K562 (cell line): ENCODE results near the gene DTNB. TPM values are rescaled to one million over a fixed set of nuclear protein-coding genes. Genes with fewer than 3 reads are reported as not detected.

ENCODE experiments used
- ATAC-seq: fragments of 200-7000 bp; cut with Tn5 transposase; 3 replicates; pipeline ENCODE4 v1.9.1; 2020; ENCODE audit warnings: moderate library complexity
- BruUV-seq: library from RNA; stranded (reverse); fragments of 400-500 nt; replicated peaks from 2 replicates; lab custom pipeline; 2021; lab: Mats Ljungman, UMichigan
- CTCF ChIA-PET: fragments of 300-600 bp; formaldehyde crosslinking; extraction: SDS; loops from one replicate; lab custom pipeline; 2021; ENCODE audit warnings: low intra/inter-chr PET ratio; lab: Yijun Ruan, JAX
- POLR2A ChIA-PET: fragments of 300-600, 350-650 bp; sonication (Branson Sonifier 250); formaldehyde crosslinking; extraction: SDS; loops from one replicate; lab custom pipeline; 2021; ENCODE audit warnings: antibody characterized with exemption, inconsistent platforms; lab: Yijun Ruan, JAX
- DNase-seq, 4 experiments: peaks; one replicate each; pipeline versions ENCODE4 v3.0.0 to v3.0.0-alpha.2; 2011 to 2018; ENCODE audit warnings: low spot score in 3 of 4, mixed read lengths in 3 of 4; ENCODE audit errors: extremely low read depth in 1 of 4
- FAIRE-seq: peaks from 2 replicates; lab custom pipeline; 2011; peaks lifted over from hg19 to GRCh38; lab: Jason Lieb, UNC
- H2AFZ ChIP-seq: 2 replicates; pipeline ENCODE4 v1.6.0; 2011; ENCODE audit warnings: low read depth, low read length, control low read depth, inconsistent platforms
- H3K27ac ChIP-seq: fragments of 200-600 bp; 3 replicates; pipeline ENCODE4 v1.8.0; 2011; ENCODE audit warnings: low read depth, mild to moderate bottlenecking, control low read depth, inconsistent platforms, low read length, moderate library complexity, mixed read lengths; ENCODE audit errors: extremely low read depth
- H3K27me3 ChIP-seq, 2 experiments: fragments of 300-600 bp in 1 of 2; 2 replicates in 1 of 2; 3 replicates in 1 of 2; pipeline versions ENCODE4 v1.6.0 to v1.8.0; 2011; ENCODE audit warnings: inconsistent platforms in 2 of 2, low read length in 2 of 2, mild to moderate bottlenecking in 1 of 2, mixed read lengths in 1 of 2, moderate library complexity in 1 of 2; ENCODE audit not compliant: control insufficient read depth in 2 of 2, insufficient read depth in 2 of 2
- H3K36me3 ChIP-seq: fragments of 300-600 bp; 3 replicates; pipeline ENCODE4 v1.8.0; 2011; ENCODE audit warnings: mild to moderate bottlenecking, low read length, inconsistent platforms; ENCODE audit not compliant: control insufficient read depth, insufficient read depth
- H3K4me1 ChIP-seq, 2 experiments: fragments of 200-600 bp in 1 of 2; replicated peaks in 1 of 2; 2 replicates in 1 of 2; 3 replicates in 1 of 2; pipeline versions ENCODE4 v1.5.1 to v1.8.0; 2011; ENCODE audit warnings: inconsistent platforms in 2 of 2, low read length in 2 of 2, mild to moderate bottlenecking in 1 of 2, mixed read lengths in 1 of 2, moderate library complexity in 1 of 2; ENCODE audit not compliant: control insufficient read depth in 2 of 2, insufficient read depth in 2 of 2
- H3K4me2 ChIP-seq: 2 replicates; pipeline ENCODE4 v1.6.1; 2011; ENCODE audit warnings: low read length, control low read depth, inconsistent platforms, mixed read lengths; ENCODE audit not compliant: insufficient read depth
- H3K4me3 ChIP-seq: fragments of 200-600 bp; sonication (generic), shearing (Covaris generic); 2 replicates; pipeline ENCODE4 v1.5.1; 2016; ENCODE audit warnings: control low read depth, inconsistent platforms
- H3K79me2 ChIP-seq: fragments of 200-600 bp; 3 replicates; pipeline ENCODE4 v1.8.0; 2011; ENCODE audit warnings: low read length, inconsistent platforms; ENCODE audit not compliant: control insufficient read depth, insufficient read depth
- H3K9ac ChIP-seq, 2 experiments: 2 replicates each; pipeline versions ENCODE4 v1.6.0 to v1.6.1; 2011; ENCODE audit warnings: low read depth in 2 of 2, low read length in 2 of 2, control low read depth in 1 of 2, inconsistent platforms in 1 of 2, mild to moderate bottlenecking in 1 of 2, mixed read lengths in 1 of 2; ENCODE audit not compliant: insufficient read depth in 1 of 2
- H3K9me1 ChIP-seq: one replicate; pipeline ENCODE4 v1.6.0; 2011; ENCODE audit warnings: inconsistent platforms, mild to moderate bottlenecking, low read length, moderate library complexity; ENCODE audit not compliant: control insufficient read depth, insufficient read depth
- H3K9me3 ChIP-seq: replicated peaks from 2 replicates; pipeline ENCODE4 v1.5.1; 2011; ENCODE audit warnings: low read depth, low read length, inconsistent platforms; ENCODE audit not compliant: control insufficient read depth, insufficient read depth
- H4K20me1 ChIP-seq: replicated peaks from 2 replicates; pipeline ENCODE4 v1.6.1; 2011; ENCODE audit warnings: low read length, inconsistent platforms, mixed read lengths; ENCODE audit not compliant: control insufficient read depth, insufficient read depth
- ARID1B ChIP-seq: fragments of 450-650 bp; IDR thresholded peaks from 2 replicates; pipeline ENCODE4 v1.6.1; 2016; ENCODE audit warnings: antibody characterized with exemption, mild to moderate bottlenecking, inconsistent platforms
- GTF3C2 ChIP-seq: IDR thresholded peaks from 3 replicates; pipeline ENCODE4 v1.6.1; 2011; ENCODE audit warnings: borderline replicate concordance, mild to moderate bottlenecking, moderate library complexity; ENCODE audit not compliant: insufficient read length; ENCODE audit errors: extremely low read depth
- MAFG ChIP-seq: fragments of 450-650 bp; conservative IDR thresholded peaks from 2 replicates; pipeline ENCODE4 v1.6.1; 2016; ENCODE audit warnings: missing genetic modification characterization, missing compliant biosample characterization
- NFE2 ChIP-seq: IDR thresholded peaks from 2 replicates; pipeline ENCODE4 v1.6.1; 2014; ENCODE audit warnings: antibody characterized with exemption, low read depth
- ZNF316 ChIP-seq: fragments of 450-650 bp; IDR thresholded peaks from 2 replicates; pipeline ENCODE4 v1.6.1; 2016
- WGBS: fragments of 100-300 bp; shearing (Covaris generic); methylation state at CpG from one replicate; pipeline ENCODE4 v1.1.6; 2016; ENCODE audit warnings: low coverage, mixed read lengths; ENCODE audit not compliant: insufficient coverage; ENCODE audit errors: missing lambda C conversion rate; 5-methylcytosine and 5-hydroxymethylcytosine counted together
- in situ Hi-C: fragments of 300-500 bp; cut with MboI; formaldehyde crosslinking; loops from 4 replicates; pipeline ENCODE4 v1.15.0; 2018; ENCODE audit warnings: inconsistent platforms, mixed read lengths
- intact Hi-C: fragments of 100-400 bp; cut with micrococcal nuclease; formaldehyde crosslinking; loops from 2 replicates; pipeline ENCODE4 v1.14.2; 2022
- polyA plus RNA-seq, 8 experiments: library from polyadenylated mRNA; depleted of rRNA in 4 of 8; stranded (reverse) in 5 of 8; unstranded in 3 of 8; fragments of >200 nt; fragmentation: Nextera tagmentation in 2 of 8; fragmentation: Illumina TruSeq in 1 of 8; extraction: Ambion mirVana in 2 of 8; extraction: Trizol in 1 of 8; gene quantifications; 2 replicates each; pipeline versions ENCODE4 v1.2.1 to v1.2.3, GENCODE V29; 2011 to 2014; ENCODE audit warnings: inconsistent platforms in 1 of 8, missing spikeins in 1 of 8
- total RNA-seq, 7 experiments: library from RNA; depleted of rRNA in 6 of 7; stranded (reverse); fragments of >200 nt in 6 of 7; fragmentation: Illumina TruSeq in 2 of 7; extraction: Trizol in 2 of 7; gene quantifications; 2 replicates each; pipeline versions ENCODE4 v1.2.1 to v1.2.3, GENCODE V29; 2011 to 2021; ENCODE audit warnings: low replicate concordance in 1 of 7

DTNB gene
- total and polyA plus RNA-seq, 9 of the 15 experiments (the other 6 are each of a cell fraction or from before 2014, with no cell fraction given): 0.18 to 2.0 (median 0.77) TPM; not detected in 2

DNA sequence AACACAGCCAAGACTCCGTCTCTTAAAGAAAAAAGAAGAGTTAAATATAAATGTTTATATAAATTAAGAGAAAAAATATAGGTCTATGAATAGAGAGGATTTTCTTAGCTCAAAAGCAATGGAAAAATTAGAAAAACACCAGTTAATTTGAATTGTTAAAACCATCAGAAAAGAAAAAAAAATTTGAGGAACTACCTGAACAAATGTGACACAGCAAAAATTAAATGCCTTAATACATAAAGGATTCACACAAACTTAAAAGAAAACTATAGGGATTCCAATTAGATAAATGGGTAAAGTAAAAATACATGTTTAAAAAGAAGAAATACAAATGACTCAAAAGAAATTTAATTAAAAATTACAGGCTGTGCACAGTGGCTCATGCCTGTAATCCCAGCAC is 183.7 kb downstream of the DTNB start:
- no peaks in the 10 kb centered on the region for H3K79me2 ChIP-seq
- H3K27me3 ChIP-seq: peaks cover 2 to 9% of the 10 kb centered on the region in 2 experiments; a peak in 3 of 5 replicates
- POLR2A ChIA-PET: no interaction called here
- H3K4me3 ChIP-seq: no peak overlapping the region
- H3K9ac ChIP-seq: no peak overlapping the region
- no peaks in the 10 kb centered on the region for H4K20me1 ChIP-seq
- 8% methylated on average over 1 of the region's 1 CpG for WGBS
- no peaks in the 10 kb centered on the region for H3K9me3 ChIP-seq
- no peak for TF ChIP-seq GTF3C2
- TF ChIP-seq ARID1B: no peak
- TF ChIP-seq MAFG (tag): 0 out of 2 replicates have a peak, but pooled peaks have one; percentile 18
- TF ChIP-seq NFE2: no peak
- TF ChIP-seq ZNF316: peak; percentile 22; the same call in 1 of the 2 replicates
- FAIRE-seq: no peak
- H2AFZ ChIP-seq: no peak overlapping the region
- CTCF ChIA-PET: no interaction called here
- no peak for DNase-seq
- in situ Hi-C loops: no loop called here
- no peak overlapping the region for H3K4me2 ChIP-seq
- H3K9me1 ChIP-seq: no peaks in the 10 kb centered on the region
- no peaks in the 10 kb centered on the region for H3K36me3 ChIP-seq
- H3K27ac ChIP-seq: no peak overlapping the region
- no peaks in the 10 kb centered on the region for H3K4me1 ChIP-seq
- BruUV-seq: no TSS peak
- intact Hi-C loops: no loop called here
- no peak for ATAC-seq
